NCI-H526 treated with DMSO at 0.1 percent for 48 hours (cell line): ENCODE measurements around the gene HSD17B14.
"Not testable (repeated sequence)": the region's sequence is repeated elsewhere in the genome, so short reads cannot be mapped to it uniquely, and the experiment has no call there.

ENCODE experiments used
- DNase-seq: peaks from one replicate; lab custom pipeline; 2025; lab: John Stamatoyannopoulos, UW

The HSD17B14 gene

GRCh38 chr19:48796298-48797083, 39.8 kb downstream of the HSD17B14 start:
- DNase-seq: no peak

- DNase-seq: no peak
Measured at GRCh38 chr19:48795685-48796070, 40.6 kb downstream of the HSD17B14 start.

- DNase-seq: peak; percentile 80
Measured at GRCh38 chr19:48795055-48795684, 41.1 kb downstream of the HSD17B14 start.

- no peak for DNase-seq
Measured at GRCh38 chr19:48794291-48794690, 42.0 kb downstream of the HSD17B14 start.

GRCh38 chr19:48793271-48793670, 43.0 kb downstream of the HSD17B14 start:
- no peak for DNase-seq

GRCh38 chr19:48787331-48787730, 49.0 kb downstream of the HSD17B14 start:
- DNase-seq: not testable (repeated sequence)

- not testable (repeated sequence) for DNase-seq
Measured at GRCh38 chr19:48786422-48786821, 49.9 kb downstream of the HSD17B14 start.

- peak; percentile 20 for DNase-seq
Measured at GRCh38 chr19:48784527-48784926, 51.8 kb downstream of the HSD17B14 start.

GRCh38 chr19:48780631-48781391, 55.5 kb downstream of the HSD17B14 start:
- no peak for DNase-seq

- DNase-seq: no peak
Measured at GRCh38 chr19:48779636-48780035, 56.7 kb downstream of the HSD17B14 start.

GRCh38 chr19:48777720-48778119, 58.6 kb downstream of the HSD17B14 start:
- DNase-seq: no peak

GRCh38 chr19:48777139-48777538, 59.2 kb downstream of the HSD17B14 start:
- DNase-seq: no peak

GRCh38 chr19:48772503-48772953, 63.8 kb downstream of the HSD17B14 start:
- no peak for DNase-seq

- DNase-seq: no peak
Measured at GRCh38 chr19:48770734-48771472, 65.4 kb downstream of the HSD17B14 start.

GRCh38 chr19:48770266-48770665, 66.0 kb downstream of the HSD17B14 start:
- no peak for DNase-seq

GRCh38 chr19:48768994-48769713, 67.1 kb downstream of the HSD17B14 start:
- DNase-seq: no peak

- not testable (repeated sequence) for DNase-seq
Measured at GRCh38 chr19:48768171-48768753, 68.0 kb downstream of the HSD17B14 start.

GRCh38 chr19:48765816-48766215, 70.5 kb downstream of the HSD17B14 start:
- DNase-seq: not testable (repeated sequence)
